IPS-18a (cell line): ENCODE measurements around the gene GNAQ.

Source experiments
- H3K27ac ChIP-seq: one replicate; pipeline ENCODE4 v1.5.1; 2013; ENCODE audit warnings: low read length
- H3K27me3 ChIP-seq: one replicate; pipeline ENCODE4 v1.6.1; 2013; ENCODE audit warnings: mild to moderate bottlenecking, low read length; ENCODE audit not compliant: control insufficient read depth, insufficient read depth
- H3K36me3 ChIP-seq: one replicate; pipeline ENCODE4 v1.6.1; 2013; ENCODE audit warnings: low read depth, low read length; ENCODE audit not compliant: control insufficient read depth
- H3K4me1 ChIP-seq: one replicate; pipeline ENCODE4 v1.6.1; 2013; ENCODE audit warnings: low read depth, low read length; ENCODE audit not compliant: control insufficient read depth
- H3K4me3 ChIP-seq: one replicate; pipeline ENCODE4 v1.5.1; 2013; ENCODE audit warnings: low read length
- H3K9ac ChIP-seq: one replicate; pipeline ENCODE4 v1.6.1; 2013; ENCODE audit warnings: mild to moderate bottlenecking, low read length, moderate library complexity
- H3K9me3 ChIP-seq: one replicate; pipeline ENCODE4 v1.6.1; 2013; ENCODE audit warnings: low read depth, low read length; ENCODE audit not compliant: control insufficient read depth

Gene GNAQ

GRCh38 chr9:78014776-78015175 is 16.8 kb downstream of the GNAQ start:
- Histone ChIP-seq H3K27ac (no peak overlapping the region), H3K36me3 (no peaks in the 10 kb centered on the region), H3K4me3 (no peak overlapping the region), H3K4me1 (peaks cover 36% of the 10 kb centered on the region), H3K9me3 (no peaks in the 10 kb centered on the region), H3K9ac (no peak overlapping the region), H3K27me3 (no peaks in the 10 kb centered on the region)

DNA sequence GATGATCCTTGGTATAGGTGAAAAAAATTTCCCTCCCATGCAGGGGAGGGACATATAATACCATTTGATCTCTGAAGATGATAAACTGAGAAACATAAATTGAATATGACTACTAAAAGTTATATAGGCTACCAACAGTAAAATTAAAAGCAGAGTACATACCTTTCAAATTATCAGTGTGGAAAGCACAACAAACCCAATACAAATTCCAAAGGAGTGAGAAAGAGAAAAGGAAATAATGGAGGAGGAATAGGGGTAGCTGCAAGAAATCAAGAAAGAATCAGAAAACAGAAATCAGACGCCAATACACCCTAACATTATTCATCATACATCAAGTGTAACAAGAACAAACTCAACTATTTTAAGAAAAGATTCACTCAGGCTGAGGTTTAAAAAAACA is 17.7 kb downstream of the GNAQ start:
- H3K27me3 ChIP-seq = no peaks in the 10 kb centered on the region
- no peaks in the 10 kb centered on the region for H3K36me3 ChIP-seq
- no peaks in the 10 kb centered on the region for H3K9me3 ChIP-seq
- H3K27ac ChIP-seq = no peak overlapping the region
- peaks cover 33% of the 10 kb centered on the region for H3K4me1 ChIP-seq
- no peak overlapping the region for H3K4me3 ChIP-seq
- no peak overlapping the region for H3K9ac ChIP-seq

GRCh38 chr9:78011049-78011448 is 20.6 kb downstream of the GNAQ start:
- Histone ChIP-seq H3K4me1 (peaks cover 19% of the 10 kb centered on the region), H3K27me3 (no peaks in the 10 kb centered on the region)

GRCh38 chr9:78010445-78010844 is 21.2 kb downstream of the GNAQ start:
- H3K9ac ChIP-seq = no peak overlapping the region
- H3K9me3 ChIP-seq = no peaks in the 10 kb centered on the region
- H3K36me3 ChIP-seq = no peaks in the 10 kb centered on the region
- no peak overlapping the region for H3K4me3 ChIP-seq
- no peaks in the 10 kb centered on the region for H3K27me3 ChIP-seq
- H3K4me1 ChIP-seq = peaks cover 19% of the 10 kb centered on the region
- no peak overlapping the region for H3K27ac ChIP-seq

More at GRCh38 chr9:78011049-78011448, 20.6 kb downstream of the GNAQ start:
- Histone ChIP-seq H3K27ac (no peak overlapping the region), H3K4me3 (no peak overlapping the region), H3K36me3 (no peaks in the 10 kb centered on the region), H3K9me3 (no peaks in the 10 kb centered on the region), H3K9ac (no peak overlapping the region)

GRCh38 chr9:78009186-78009585 is 22.4 kb downstream of the GNAQ start:
- no peaks in the 10 kb centered on the region for H3K36me3 ChIP-seq
- H3K9ac ChIP-seq = no peak overlapping the region
- H3K27me3 ChIP-seq = no peaks in the 10 kb centered on the region
- no peak overlapping the region for H3K27ac ChIP-seq
- H3K4me1 ChIP-seq = peaks cover 19% of the 10 kb centered on the region
- H3K9me3 ChIP-seq = no peaks in the 10 kb centered on the region
- no peak overlapping the region for H3K4me3 ChIP-seq

DNA sequence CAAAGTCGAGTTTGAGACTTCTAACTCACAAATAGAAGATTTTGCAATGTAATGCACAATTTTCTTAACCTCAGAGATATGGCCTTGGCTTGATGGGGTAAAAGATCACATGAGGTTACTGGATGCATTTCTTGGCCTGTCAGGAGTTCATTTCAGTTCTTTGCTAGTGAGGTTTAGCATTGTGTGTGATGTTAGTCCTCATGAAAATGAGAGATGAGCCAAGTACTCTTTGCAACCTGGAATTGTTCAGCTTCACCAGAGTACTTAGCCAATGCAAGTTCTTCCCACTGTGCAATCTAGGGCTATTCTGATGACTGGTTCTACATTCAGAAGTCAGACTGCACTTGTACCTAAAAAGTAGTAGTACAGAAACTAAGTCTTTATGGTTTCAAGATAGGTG is 24.9 kb downstream of the GNAQ start:
- H3K4me1 ChIP-seq = peaks cover 13% of the 10 kb centered on the region
- no peak overlapping the region for H3K27ac ChIP-seq
- H3K4me3 ChIP-seq = no peak overlapping the region
- no peaks in the 10 kb centered on the region for H3K36me3 ChIP-seq
- H3K9me3 ChIP-seq = no peaks in the 10 kb centered on the region
- no peak overlapping the region for H3K9ac ChIP-seq
- H3K27me3 ChIP-seq = no peaks in the 10 kb centered on the region

GRCh38 chr9:78005231-78006002 is 26.2 kb downstream of the GNAQ start:
- Histone ChIP-seq H3K9ac (no peak overlapping the region), H3K27me3 (no peaks in the 10 kb centered on the region), H3K9me3 (no peaks in the 10 kb centered on the region), H3K4me3 (no peak overlapping the region), H3K36me3 (no peaks in the 10 kb centered on the region), H3K4me1 (no peaks in the 10 kb centered on the region), H3K27ac (no peak overlapping the region)

DNA sequence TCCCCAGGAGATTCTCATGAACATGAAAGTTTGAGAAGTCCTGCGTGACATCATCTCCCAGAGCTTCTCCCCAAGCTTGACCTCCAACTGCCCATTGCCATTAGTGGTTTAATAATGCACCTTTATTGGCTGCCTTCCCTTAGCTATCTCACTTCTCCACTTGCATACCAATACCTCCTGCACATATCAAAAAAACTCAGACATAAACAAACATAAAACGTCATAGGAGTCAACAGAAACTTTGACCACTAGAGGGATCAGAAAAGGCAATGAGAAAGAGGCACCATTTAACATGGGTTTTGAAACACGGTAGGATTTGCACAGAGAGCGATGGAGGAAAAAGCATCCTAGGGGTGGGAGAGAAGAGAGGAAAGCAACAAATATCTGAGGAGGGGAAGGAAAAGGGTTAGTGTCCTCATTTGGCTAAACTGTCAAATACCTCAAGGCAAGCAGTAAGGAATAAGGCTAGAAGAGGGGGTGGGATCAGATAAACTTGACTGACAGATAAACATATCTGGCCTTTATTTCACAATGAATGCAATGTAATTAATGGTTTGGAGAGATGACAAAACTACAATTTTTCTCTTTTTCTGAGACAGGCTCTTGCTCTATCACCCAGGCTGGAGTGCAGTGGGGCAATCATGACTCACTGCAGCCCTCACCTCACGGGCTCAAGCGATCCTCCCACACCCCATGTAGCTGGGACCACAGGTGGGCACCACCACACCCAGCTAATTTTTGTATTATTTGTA is 27.0 kb downstream of the GNAQ start:
- no peak overlapping the region for H3K27ac ChIP-seq
- H3K9me3 ChIP-seq = no peaks in the 10 kb centered on the region
- H3K27me3 ChIP-seq = no peaks in the 10 kb centered on the region
- H3K9ac ChIP-seq = no peak overlapping the region
- H3K4me3 ChIP-seq = no peak overlapping the region
- no peaks in the 10 kb centered on the region for H3K4me1 ChIP-seq
- no peaks in the 10 kb centered on the region for H3K36me3 ChIP-seq

DNA sequence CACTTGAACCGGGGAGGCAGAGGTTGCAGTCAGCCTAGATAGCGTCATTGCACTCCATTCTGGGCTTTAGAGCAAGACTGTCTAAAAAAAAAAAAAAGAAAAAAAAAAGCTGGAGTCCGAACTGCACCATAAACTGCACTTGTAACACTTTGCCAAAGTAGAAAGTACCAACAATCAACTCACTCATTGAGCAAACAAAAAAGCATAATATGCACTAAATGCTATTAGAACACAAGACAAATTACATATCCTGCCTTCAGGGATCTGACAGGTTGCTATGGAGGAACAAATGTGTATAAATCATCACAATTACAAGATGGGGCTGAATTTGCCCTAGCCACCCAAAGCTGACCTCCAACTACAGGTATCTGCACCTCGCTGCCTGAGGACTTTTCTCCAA is 27.9 kb downstream of the GNAQ start:
- H3K36me3 ChIP-seq = no peaks in the 10 kb centered on the region
- no peak overlapping the region for H3K27ac ChIP-seq
- H3K9ac ChIP-seq = no peak overlapping the region
- H3K4me3 ChIP-seq = no peak overlapping the region
- H3K27me3 ChIP-seq = no peaks in the 10 kb centered on the region
- H3K4me1 ChIP-seq = no peaks in the 10 kb centered on the region
- H3K9me3 ChIP-seq = no peaks in the 10 kb centered on the region

GRCh38 chr9:78001946-78002731 is 29.5 kb downstream of the GNAQ start:
- no peak overlapping the region for H3K4me3 ChIP-seq
- H3K9me3 ChIP-seq = no peaks in the 10 kb centered on the region
- no peaks in the 10 kb centered on the region for H3K36me3 ChIP-seq
- no peak overlapping the region for H3K27ac ChIP-seq
- no peak overlapping the region for H3K9ac ChIP-seq
- no peaks in the 10 kb centered on the region for H3K4me1 ChIP-seq
- no peaks in the 10 kb centered on the region for H3K27me3 ChIP-seq

DNA sequence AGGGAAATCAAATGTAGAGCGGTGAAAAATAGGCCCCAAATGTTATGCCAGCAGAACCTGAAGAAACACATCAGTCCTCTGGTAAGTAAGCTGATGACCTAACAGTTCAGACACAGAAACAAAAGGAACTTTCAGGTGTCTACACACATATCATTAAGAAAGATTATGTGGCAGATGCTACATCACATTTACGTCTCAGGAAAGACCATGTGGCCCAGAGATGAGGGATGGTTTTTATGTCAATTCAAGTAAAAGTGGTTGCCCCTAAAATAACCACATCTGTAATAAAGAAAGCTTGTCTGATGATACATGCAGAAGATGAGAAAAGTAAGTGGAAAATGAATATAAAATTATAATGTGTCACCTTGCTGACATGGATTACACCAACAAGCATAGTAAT is 31.4 kb downstream of the GNAQ start:
- Histone ChIP-seq H3K27me3 (no peaks in the 10 kb centered on the region), H3K4me1 (no peaks in the 10 kb centered on the region), H3K9ac (no peak overlapping the region), H3K36me3 (no peaks in the 10 kb centered on the region), H3K9me3 (no peaks in the 10 kb centered on the region), H3K27ac (no peak overlapping the region), H3K4me3 (no peak overlapping the region)
